CMK (cell line): Measurements from ENCODE around the gene STX11.
"Not testable (repeated sequence)": the region's sequence is repeated elsewhere in the genome, so short reads cannot be mapped to it uniquely, and the experiment has no call there.

Experiments
- DNase-seq: peaks from one replicate; pipeline ENCODE4 v3.0.0-alpha.2; 2010; ENCODE audit warnings: low read depth

STX11 gene

DNA sequence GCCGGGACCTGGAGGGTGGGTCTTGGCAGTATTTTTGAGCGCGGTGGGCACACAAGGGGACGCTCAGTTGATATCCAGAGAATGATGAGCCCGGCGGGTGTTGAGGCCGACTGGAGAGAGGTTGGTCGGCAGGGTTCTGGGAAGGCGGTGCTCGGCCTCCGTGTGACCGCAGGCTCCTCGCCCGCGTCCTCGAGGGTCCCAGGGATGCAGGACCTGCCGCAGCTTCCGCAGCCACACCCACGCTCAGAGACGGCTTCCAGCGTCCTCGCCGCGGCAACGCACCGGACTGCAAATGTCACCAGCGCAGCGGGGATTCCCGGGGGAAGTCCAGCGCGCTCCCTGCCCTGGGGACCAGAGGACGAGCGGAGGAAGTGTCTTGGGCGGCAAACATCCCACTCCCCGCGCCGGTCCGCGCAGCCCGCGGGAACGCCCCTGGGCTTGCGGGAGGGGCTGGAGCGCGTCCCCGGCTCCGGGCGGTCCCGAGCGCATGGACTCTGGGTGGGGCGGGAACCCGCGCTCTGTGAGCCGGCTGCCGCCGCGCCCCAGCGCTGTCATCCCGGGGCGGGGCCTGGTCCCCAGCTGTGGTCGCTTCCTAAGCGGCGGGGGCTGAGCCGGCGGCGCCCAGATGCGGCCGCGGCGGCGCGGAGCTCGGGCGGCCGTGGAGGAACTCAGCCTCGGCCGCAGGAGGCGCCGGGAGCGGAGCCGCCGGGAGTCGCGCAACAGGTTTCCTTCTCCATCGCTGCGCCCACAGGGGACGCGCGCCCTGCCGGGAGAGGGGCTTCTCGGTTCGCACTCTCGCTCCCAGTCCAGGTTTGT is at the start of gene STX11:
STX11 (plus strand) TSS at position 624 of the 816 bp plus-strand sequence. CDS start 36,111 bp downstream, outside the sequence.
- DNase-seq = peak; percentile 46

DNA sequence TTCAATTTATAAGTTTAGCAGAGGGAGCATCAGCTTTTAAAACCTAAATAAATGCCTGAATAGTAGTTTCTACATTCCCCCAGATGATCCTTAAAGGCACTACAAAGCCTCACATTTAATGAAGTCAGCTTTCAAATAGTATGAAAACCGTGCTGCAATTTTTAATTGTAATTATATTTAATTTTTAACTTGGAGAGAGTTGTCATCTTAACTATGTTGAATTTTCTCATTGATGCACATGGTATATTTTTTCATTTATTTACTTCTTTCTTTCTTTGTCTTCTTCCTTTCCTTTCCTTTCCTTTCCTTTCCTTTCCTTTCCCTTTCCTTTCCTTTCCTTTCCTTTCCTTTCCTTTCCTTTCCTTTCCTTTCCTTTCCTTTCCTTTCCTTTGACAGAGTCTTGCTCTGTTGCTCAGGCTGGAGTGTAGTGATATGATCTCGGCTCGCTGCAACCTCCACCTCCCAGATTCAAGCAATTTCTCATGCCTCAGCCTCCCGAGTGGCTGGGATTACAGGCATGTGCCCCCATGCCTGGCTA is 47.2 kb upstream of the STX11 start:
- DNase-seq = no peak

GRCh38 chr6:144104488-144104887 is 45.8 kb upstream of the STX11 start:
- no peak for DNase-seq

- no peak for DNase-seq
Measured at GRCh38 chr6:144104898-144105487, 45.3 kb upstream of the STX11 start.

DNA sequence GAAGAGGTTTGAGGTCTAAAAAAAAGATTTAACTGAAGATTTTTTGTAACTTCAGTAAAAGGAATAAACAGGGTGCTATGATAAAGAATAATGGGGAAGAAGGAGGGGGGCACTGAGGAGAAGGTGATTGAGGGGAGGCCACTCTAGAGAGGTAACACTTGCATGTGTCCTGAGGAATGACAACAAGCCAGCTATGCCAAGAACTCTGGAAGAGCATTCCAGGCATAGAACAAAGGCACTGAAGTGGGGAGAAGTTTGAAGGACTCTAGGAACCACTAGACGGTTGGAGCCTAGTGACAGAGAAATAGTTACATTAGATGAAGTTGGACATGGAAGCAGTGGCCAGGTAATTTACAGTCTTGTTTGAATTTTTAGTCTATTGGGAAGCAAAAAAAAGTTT is 44.1 kb upstream of the STX11 start:
- no peak for DNase-seq

- DNase-seq = no peak
Measured at GRCh38 chr6:144110210-144110609, 40.1 kb upstream of the STX11 start.

DNA sequence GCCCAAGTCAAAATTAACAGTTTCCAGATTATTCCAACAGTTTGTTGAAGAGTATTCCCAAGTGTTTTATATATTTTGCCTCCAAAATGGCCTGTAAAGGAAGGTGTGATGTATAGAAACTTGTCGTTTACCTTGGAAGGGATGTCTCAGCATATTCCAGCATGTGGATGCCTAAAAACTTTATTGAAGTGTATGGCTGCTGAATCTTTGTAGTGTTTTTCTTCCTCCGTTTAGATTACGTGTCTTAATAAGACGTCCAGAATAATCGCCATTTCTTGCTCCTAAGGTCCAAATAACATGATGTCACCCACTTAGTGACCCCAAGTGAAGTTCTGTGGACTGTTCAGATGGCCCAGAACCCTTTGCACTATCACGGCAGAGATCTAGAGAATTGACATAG is 37.0 kb upstream of the STX11 start:
- no peak for DNase-seq

DNA sequence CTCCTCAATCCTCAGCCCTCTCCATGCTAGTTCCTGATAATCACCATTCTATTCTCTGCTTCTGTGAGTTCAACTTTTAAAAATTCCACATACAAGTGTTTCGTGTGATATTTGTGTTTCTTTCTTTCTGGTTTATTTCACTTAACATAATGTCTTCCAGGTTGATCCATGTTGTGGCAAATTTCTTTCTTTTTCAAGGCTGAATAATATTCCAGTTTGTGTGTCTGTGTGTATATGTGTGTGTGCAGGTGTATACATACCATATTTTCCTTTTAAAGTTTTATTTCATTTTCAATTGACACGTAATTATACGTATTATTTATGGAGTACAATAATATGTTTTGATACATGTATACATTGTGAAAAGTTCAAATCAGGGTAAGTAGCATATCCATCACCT is 35.1 kb upstream of the STX11 start:
- DNase-seq = no peak

GRCh38 chr6:144119376-144119775 is 30.9 kb upstream of the STX11 start:
- no peak for DNase-seq

DNA sequence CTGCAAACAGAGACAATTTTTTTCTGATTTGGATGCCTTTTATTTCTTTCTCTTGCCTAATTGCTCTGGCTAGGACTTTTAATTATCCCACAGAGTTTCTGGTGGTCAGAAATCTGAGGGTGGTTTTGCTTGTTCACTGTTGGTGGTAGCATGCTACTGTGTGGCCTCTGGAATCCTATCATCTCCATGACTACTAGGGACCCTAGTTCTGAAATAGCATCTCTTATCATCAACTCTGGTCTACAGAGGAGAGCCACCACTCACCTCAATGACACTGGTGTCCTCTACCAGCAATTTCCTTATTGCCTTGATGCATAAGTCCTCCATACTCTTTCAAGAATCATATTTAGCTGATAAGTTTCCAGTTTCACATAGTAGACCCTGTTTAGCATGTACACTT is 27.5 kb upstream of the STX11 start:
- DNase-seq = no peak

DNA sequence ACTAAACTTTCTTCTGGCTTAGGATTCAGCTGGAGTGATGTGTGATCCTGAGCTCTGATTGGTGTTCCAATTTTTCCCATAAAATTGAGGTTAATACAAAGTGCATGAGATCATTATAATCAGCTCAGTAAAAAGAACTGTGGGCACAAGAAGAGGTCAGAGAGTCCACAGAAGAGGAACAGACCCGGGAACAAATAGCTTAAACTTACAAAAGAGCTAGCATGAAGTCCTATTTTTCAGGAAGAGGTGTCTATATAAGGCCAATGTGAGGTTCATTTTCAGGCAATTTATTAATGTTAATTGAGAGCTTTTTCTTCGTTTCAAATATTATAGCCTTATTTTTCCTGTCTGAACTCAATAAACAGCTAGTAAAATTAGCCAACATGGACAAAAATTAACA is 26.9 kb upstream of the STX11 start:
- DNase-seq = peak; percentile 30

- peak; percentile 20 for DNase-seq
Measured at GRCh38 chr6:144123836-144124235, 26.5 kb upstream of the STX11 start.

DNA sequence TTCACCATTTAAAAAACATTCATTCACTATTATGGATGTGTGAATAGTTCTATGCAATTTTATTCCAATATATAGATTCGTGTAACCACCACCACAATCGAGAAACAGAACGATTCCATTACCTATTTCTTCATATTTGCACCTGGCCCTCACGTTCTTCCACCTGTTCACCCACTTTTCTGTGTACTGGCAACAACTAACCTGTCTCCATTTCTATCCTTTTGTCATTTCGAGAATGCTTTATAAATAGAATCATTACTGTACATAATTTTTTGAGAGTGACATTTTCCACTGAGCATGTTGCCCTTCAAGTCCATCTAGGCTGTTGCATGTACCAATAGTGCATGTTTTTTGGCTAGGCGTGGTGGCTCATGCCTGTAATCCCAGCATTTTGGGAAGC is 23.2 kb upstream of the STX11 start:
- no peak for DNase-seq

DNA sequence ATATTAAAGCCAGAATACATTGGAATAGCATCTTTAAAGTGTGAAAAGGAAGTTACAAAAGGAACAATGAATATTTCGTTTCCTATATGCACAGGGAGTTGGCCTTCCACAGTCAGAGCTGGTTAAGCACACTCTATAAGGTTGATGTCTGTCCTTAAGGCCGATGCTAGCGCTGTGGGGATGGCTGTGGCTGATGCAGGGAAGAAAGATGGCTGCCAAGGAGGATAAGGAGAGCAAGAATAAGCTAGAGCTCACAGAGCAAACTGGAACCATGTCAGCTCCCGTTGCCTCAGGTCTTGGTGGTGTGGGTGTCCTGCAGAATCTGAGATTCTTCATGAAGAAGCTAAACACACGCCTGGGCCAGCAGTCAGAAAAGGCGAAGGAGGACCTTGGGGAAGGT is 20.8 kb upstream of the STX11 start:
- no peak for DNase-seq

DNA sequence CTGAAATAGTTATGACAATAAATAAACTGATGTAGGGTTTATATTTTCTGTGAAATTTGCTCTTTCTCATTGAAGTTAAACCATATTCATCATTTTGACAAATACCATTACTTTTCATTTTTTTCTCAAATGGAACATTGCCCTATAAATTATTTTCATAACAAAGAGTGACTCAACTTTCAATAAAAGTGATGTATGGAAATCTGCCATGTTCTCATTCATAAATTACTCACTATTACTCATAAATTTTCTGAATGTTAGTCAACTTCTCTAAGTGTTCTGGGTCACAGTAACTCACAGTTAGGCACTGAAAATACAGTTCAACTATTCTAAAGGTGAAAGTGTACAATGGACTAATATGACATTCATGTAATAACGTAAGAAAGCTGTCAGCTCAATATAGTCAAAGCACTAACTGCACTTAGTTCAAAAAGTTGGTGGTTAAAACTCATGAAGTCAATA is 19.0 kb upstream of the STX11 start:
- DNase-seq = no peak

- DNase-seq = not testable (repeated sequence)
Measured at GRCh38 chr6:144132167-144132690, 18.1 kb upstream of the STX11 start.

DNA sequence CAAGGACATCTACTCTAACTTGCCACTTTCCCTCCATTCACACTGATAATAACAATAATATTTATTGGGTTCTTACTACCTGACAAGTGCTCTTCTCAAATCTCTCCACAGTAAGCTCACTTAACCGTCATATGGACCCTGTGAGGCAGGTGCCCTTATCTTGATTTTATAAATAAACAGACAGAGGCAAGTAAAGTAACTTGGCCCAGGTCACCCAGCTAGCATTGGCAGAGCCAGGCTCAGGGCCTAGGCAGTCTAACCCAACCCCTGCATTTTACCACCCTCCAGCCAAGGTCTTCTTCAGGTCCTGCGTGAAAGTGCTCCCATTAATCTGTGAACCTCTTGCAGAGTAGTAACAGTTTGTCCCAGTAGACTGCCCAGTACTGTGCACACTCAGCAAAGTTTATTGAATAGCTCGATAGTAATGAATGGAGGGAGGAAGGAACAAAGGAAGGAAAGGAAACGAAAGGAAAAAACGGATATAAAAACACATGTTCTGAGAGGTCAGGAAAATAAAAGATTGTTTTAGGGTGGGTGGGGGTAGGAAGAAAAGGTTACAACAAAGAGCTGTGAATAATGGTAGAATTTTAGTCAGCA is 17.0 kb upstream of the STX11 start:
- no peak for DNase-seq

GRCh38 chr6:144134176-144134575 is 16.1 kb upstream of the STX11 start:
- no peak for DNase-seq

- no peak for DNase-seq
Measured at GRCh38 chr6:144134737-144135136, 15.6 kb upstream of the STX11 start.

DNA sequence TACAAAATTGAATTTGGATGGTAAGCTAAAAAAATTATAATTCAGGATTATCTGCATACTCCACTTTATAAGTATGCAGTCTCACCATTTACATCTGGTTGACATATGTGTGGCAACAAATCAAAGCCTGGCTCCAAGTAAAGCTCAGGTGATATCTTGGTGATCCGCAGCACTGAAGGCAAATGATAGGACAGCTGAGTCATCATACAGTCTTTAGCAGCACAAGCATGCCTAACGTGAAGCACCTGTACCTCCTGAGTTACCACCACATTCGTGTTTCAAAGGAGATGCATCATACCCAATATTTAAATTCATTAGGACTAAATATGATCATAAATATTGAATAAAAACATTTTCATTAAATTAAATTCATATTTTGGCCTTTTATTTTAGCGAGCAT is 11.8 kb upstream of the STX11 start:
- no peak for DNase-seq

DNA sequence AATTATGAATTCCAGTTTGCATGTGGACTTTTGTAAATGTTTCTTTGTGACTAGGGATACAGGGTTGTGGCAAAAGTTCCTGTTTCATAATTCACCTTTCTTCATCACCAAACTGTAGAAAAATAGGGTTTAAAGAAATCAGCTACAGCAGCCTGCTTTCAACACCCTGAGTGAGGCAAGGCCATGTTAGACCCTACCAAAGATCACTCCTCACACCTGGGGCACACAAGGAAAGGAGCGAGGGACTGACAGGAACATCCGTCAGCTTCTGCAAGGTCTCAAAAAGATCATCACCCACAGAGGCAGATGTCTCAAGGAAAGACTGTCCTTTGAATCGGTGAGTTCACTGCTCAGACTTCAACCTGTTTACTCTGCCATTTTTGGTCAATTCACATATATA is 10.5 kb upstream of the STX11 start:
- no peak for DNase-seq

- no peak for DNase-seq
Measured at GRCh38 chr6:144140867-144141266, 9.4 kb upstream of the STX11 start.

GRCh38 chr6:144141470-144141869 is 8.8 kb upstream of the STX11 start:
- no peak for DNase-seq
